CD4-positive, alpha-beta T cell treated with Interleukin-2 at 100 ng/mL for 4 hours (primary cell): ENCODE measurements around the gene OR10V1.
"Not testable (repeated sequence)": the region's sequence is repeated elsewhere in the genome, so short reads cannot be mapped to it uniquely, and the experiment has no call there.

Experiments used
- DNase-seq: peaks from one replicate; pipeline ENCODE4 v3.0.0-alpha.2; 2020; ENCODE audit warnings: low spot score

Gene OR10V1

GRCh38 chr11:59710136-59710847, 3.4 kb downstream of the OR10V1 start:
- no peak for DNase-seq

GRCh38 chr11:59708537-59708936, 5.1 kb downstream of the OR10V1 start:
- no peak for DNase-seq

- no peak for DNase-seq
Observed at GRCh38 chr11:59707371-59707770, 6.3 kb downstream of the OR10V1 start.

GRCh38 chr11:59706518-59707285, 6.9 kb downstream of the OR10V1 start:
- no peak for DNase-seq

- DNase-seq = no peak
Observed at GRCh38 chr11:59705294-59705693, 8.4 kb downstream of the OR10V1 start.

- DNase-seq = not testable (repeated sequence)
Observed at GRCh38 chr11:59703515-59703914, 10.1 kb downstream of the OR10V1 start.

- DNase-seq = not testable (repeated sequence)
Observed at GRCh38 chr11:59700157-59700556, 13.5 kb downstream of the OR10V1 start.

- no peak for DNase-seq
Observed at GRCh38 chr11:59698506-59698905, 15.1 kb downstream of the OR10V1 start.

GRCh38 chr11:59692915-59693314, 20.7 kb downstream of the OR10V1 start:
- DNase-seq = no peak

DNA sequence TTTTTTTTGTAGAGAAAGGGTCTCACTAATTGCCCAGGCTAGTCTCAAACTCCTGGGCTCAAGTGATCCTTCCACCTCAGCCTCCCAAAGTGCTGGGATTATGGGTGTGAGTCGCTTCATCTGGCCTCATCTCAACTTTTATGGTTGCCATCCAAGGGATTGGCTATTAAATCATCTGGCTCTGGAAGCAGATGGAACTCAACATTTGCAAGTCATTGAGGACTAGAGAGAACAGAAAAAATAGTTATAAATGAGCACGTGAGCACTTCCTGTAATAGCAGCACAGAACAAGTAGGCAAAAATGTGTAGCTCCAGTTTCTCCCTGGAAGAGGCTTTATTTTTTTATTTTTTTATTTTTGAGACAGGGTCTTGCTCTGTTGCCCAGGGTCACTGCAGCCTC, 22.5 kb downstream of the OR10V1 start:
- no peak for DNase-seq

DNA sequence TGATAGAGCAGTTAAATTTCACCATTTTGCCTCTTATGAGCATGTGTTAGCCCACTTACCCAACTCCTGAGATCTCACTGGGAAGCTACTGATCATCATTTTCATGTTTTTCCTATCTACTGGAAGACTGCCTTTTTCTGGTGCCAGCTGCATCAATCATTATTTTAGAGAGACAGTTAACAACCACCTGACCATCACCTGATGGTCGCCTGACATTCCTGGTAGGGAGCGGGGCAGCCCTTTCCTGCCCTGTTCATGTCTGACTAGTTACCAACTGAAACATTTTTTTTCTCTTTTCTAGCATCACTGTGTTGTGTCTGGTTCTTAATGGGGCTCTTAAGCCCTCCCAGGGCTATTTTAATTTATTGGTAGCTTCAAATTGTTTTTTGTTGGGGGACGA, 24.6 kb downstream of the OR10V1 start:
- DNase-seq = no peak

GRCh38 chr11:59681260-59681725, 32.4 kb downstream of the OR10V1 start:
- DNase-seq = not testable (repeated sequence)

- peak; percentile 61 for DNase-seq
Observed at GRCh38 chr11:59680287-59681154, 33.1 kb downstream of the OR10V1 start.

GRCh38 chr11:59679347-59679746, 34.3 kb downstream of the OR10V1 start:
- DNase-seq = no peak

DNA sequence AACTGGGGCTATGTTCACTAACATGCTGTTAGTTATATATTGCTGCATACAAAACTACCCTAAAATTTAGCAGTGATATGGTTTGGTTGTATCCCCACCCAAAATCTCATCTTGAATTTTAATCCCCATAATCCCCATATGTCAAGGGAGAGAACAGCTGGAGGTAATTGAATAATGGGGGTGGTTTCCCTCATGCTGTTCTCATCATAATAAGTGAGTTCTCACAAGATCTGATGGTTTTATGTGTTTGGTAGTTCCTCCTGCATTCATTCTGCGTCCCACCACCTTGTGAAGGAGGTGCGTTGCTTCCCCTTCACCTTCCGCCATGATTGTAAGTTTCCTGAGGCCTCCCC, 34.9 kb downstream of the OR10V1 start:
- DNase-seq = no peak

DNA sequence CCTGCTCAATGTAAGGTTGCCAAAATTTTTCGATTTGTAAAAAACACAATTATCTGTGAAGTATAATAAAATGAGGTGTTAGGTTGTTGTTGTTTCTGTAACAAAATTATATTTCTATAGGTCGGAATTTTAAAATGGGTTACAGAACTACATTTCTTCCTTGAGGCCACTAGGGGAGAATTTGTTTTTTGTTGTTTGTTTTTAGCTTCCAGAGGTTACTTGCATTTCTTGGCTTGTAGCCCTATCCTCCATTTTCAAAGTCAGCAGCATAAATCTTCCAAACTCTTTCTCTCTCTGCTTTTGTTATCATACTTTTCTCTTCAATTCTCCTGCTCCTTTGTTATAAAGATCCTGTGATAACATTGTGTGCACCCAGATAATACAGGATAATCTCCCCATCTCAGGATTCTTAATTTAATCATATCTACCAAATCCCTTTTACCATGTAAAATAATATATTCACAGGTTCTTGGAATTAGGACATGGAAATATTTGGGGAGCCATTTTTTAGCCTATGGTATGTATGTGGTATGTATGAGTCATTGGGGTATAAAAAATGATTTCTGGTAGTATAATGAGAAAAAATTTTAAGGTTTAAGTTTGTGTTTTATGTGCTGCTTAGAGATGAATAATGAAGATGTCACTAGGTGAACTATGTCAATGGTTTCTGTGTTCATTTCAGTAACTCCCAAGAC, 35.4 kb downstream of the OR10V1 start:
- no peak for DNase-seq

DNA sequence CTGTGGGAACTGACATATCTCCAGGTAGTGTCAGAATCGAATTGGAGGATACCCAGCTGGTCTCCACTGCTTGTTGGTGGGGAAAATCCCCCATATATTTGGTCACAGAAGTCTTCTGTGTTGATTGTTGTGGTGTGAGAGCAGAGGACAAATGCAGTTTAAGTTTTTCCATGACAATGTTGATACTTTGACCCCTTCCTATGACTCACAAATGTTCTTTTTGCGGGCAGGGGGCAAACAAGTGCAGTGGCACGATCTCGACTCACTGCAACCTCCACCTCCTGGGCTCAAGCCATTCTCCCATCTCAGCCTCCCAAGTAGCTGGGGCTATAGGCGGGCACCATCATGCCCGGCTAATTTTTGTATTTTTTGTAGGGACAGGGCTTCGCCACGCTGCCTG, 37.4 kb downstream of the OR10V1 start:
- DNase-seq = no peak

DNA sequence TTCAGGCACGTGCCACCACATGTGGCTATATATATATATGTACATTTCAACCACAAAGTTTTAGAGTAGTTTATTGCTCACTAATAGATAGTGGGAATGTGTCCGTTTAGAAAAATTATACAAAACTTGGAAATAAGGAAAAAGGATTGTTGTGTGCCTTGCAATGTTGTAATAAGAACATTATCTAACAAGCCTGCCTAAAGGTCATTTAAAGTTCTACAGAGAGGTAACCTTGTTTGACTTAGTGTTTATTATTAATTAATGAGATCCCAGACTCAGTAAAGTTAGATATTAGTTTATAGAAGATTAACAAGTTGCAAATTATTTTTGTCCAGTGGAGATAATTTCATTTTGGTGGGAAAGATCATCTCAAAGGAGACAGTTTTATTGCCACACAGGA, 39.4 kb downstream of the OR10V1 start:
- DNase-seq = no peak

DNA sequence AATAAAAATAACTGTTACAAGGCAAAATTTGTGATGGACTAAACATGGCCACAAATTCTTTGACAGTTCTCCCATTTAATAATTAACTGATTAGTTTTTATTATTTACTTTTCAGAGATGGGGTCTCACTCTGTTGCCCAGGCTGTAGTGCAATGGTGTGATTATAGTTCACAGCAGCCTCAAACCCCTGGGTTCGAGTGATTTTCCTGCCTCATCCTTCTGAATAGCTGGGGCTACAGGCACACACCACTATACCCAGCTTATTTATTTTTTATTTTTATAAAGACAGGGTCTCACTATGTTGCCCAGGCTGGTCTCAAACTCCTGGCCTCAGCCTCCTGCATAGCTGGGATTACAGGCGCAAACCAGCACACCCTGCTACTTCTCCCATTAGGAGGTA, 40.4 kb downstream of the OR10V1 start:
- DNase-seq = no peak

DNA sequence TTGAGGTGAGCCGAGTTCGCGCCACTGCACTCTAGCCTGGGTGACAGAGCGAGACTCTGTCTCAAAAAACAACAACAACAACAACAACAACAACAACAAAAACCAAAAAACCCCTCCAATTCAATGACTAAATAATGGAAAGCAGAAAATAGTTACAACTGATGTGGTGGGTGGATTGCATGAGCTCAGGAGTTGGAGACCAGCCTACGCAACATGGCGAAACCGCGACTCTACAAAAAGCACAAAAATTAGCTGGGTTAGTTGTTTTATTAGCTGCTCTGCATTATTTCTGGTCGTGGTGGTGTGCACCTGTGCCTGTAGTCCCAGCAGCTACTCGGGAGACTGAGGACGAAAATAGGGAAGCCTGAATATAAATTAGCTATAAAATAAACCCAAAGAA, 42.2 kb downstream of the OR10V1 start:
- no peak for DNase-seq

DNA sequence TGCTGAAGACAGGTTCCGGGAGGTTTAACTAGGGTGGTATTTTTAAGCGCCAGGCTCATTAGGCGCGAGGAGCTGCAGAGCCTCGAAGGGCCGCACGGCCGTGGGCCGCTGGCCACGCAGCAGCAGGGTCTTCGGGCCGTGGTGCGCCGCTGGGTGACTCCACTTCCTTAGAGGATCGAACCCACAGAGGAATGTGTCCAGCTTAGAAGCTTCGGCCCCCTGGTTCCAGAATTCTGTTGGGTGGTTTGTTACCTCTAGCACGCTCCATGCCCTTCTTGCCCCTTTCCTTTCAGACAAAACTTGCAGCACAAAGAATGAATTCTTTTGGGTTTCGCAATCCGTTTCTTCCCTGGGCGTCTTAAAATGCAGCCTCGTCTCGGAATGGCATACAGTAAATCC, 44.0 kb downstream of the OR10V1 start:
- DNase-seq = no peak
